Hypothalamus (tissue), 51 donors: Measurements from ENCODE around the gene KIAA1328.

Experiments used
- DNase-seq, 51 donors: peaks; one replicate each; lab custom pipeline; 2025; lab: John Stamatoyannopoulos, UW

KIAA1328 gene

GRCh38 chr18:37270038-37270665, 441.2 kb downstream of the KIAA1328 start:
- peak in 17 of 51 donors; percentile 2 to 53 (median 17) for DNase-seq

GRCh38 chr18:37270666-37271052, 441.7 kb downstream of the KIAA1328 start:
- DNase-seq = no peak

- no peak for DNase-seq
These were observed 443.3 kb downstream of the KIAA1328 start for GRCh38 chr18:37272226-37272625.

GRCh38 chr18:37272841-37273240, 443.9 kb downstream of the KIAA1328 start:
- no peak for DNase-seq

- DNase-seq = no peak
These were observed 445.6 kb downstream of the KIAA1328 start for GRCh38 chr18:37274309-37275236.

GRCh38 chr18:37275237-37275741, 446.4 kb downstream of the KIAA1328 start:
- DNase-seq = no peak

- no peak for DNase-seq
These were observed 447.4 kb downstream of the KIAA1328 start for GRCh38 chr18:37276111-37276890.

GRCh38 chr18:37277804-37278203, 448.9 kb downstream of the KIAA1328 start:
- peak in 1 of 51 donors; percentile 14 for DNase-seq
